ENCODE data around the gene PER3.
A peak's percentile ranks its signal among the peaks of the same experiment; 100 is the strongest.
"Not testable (repeated sequence)": the region's sequence is repeated elsewhere in the genome, so short reads cannot be mapped to it uniquely, and the experiment has no call there.

PER3 gene

GRCh38 chr1:7769673-7770412 lies 14.2 kb upstream of the PER3 start:
- Mint-ChIP-seq H3K27ac (no peak overlapping the region), H3K4me1 (peaks cover 31% of the 10 kb centered on the region), H3K27me3 (peaks cover 23% of the 10 kb centered on the region), H3K9me3 (no peaks in the 10 kb centered on the region), H3K4me3 (no peak overlapping the region)
- DNase-seq (no peak), ATAC-seq (no peak)

- H3K4me1 Mint-ChIP-seq: peaks cover 31% of the 10 kb centered on the region
- peaks cover 23% of the 10 kb centered on the region for H3K27me3 Mint-ChIP-seq
- DNase-seq: no peak
These were observed 13.5 kb upstream of the PER3 start for GRCh38 chr1:7770669-7770996.

GRCh38 chr1:7770997-7771822 lies 12.9 kb upstream of the PER3 start, which contains the start of gene VAMP3:
Gene VAMP3, plus strand, starts transcription at chr1:7771296. Its CDS starts 88 bp downstream, at chr1:7771384.
- Mint-ChIP-seq H3K4me1 (peaks cover 31% of the 10 kb centered on the region), H3K9me3 (no peaks in the 10 kb centered on the region), H3K4me3 (peak within 1 kb of the TSS; percentile 93 to 98), H3K27ac (peak within 1 kb of the TSS; percentile 91 to 93), H3K27me3 (peaks cover 22% of the 10 kb centered on the region)
- peak; percentile 97 for ATAC-seq
- peak; percentile 82 to 84 for DNase-seq

More at GRCh38 chr1:7770669-7770996, 13.5 kb upstream of the PER3 start:
- H3K27ac Mint-ChIP-seq: no peak overlapping the region
- peak; percentile 57 for ATAC-seq
- no peaks in the 10 kb centered on the region for H3K9me3 Mint-ChIP-seq
- peak overlapping the region; percentile 93 to 98 for H3K4me3 Mint-ChIP-seq

DNA sequence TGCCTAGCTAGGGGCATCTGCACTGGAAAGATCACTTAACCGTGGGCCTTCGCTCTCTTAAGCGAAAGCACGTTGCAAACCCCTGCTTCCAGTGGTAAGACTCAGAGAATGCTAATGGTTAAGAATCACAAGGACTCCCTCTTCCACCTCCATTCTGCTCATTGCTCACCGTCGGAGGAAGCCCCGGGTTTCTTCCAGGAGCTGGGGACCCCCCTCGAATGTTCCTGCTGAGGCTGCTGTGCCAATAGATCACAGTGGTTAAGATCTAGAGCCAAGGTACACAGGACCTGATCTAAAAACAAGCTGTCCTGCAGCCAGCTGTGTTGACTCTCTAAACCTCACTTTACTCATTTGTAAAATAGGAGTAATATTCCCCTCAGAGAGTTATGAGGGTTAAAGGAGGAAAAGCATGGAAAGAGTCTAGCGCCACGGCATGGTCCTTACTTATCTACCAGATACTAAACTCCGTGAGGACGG lies 12.2 kb upstream of the PER3 start:
- DNase-seq: no peak
- peak; percentile 13 for ATAC-seq
- peak overlapping the region; percentile 89 to 93 for H3K27ac Mint-ChIP-seq
- peak overlapping the region; percentile 93 to 98 for H3K4me3 Mint-ChIP-seq
- no peaks in the 10 kb centered on the region for H3K9me3 Mint-ChIP-seq
- peaks cover 15% of the 10 kb centered on the region for H3K27me3 Mint-ChIP-seq
- peaks cover 31% of the 10 kb centered on the region for H3K4me1 Mint-ChIP-seq

- ATAC-seq (no peak), DNase-seq (no peak)
- Mint-ChIP-seq H3K27ac (no peak overlapping the region), H3K27me3 (no peaks in the 10 kb centered on the region), H3K4me3 (no peak overlapping the region), H3K9me3 (no peaks in the 10 kb centered on the region), H3K4me1 (peaks cover 26% of the 10 kb centered on the region)
These were observed 6.5 kb upstream of the PER3 start for GRCh38 chr1:7777591-7777990.

DNA sequence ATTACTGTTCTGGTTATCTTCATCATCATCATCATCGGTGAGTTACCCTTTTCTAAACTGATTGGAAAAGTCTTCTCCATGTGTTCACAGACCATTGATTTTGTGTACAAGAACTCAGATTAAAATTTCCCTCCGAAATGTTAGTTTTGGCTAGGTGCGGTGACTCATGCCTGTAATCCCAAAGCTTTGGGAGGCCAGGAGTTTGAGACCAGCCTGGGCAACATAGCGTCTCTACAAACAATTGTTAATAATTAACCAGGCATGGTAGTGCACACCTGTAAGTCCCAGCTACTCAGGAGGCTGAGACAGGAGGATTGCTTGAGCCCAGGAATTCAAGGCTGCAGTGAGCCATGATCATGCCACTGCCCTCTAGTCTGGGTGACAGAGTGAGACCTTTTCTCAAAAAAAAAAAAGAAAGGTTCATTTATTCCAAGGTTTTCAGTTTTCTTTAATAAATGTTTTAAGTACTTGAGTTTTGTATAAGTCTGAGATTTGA lies 5.9 kb upstream of the PER3 start:
- DNase-seq: no peak
- Mint-ChIP-seq H3K27me3 (no peaks in the 10 kb centered on the region), H3K4me3 (no peak overlapping the region), H3K9me3 (no peaks in the 10 kb centered on the region), H3K4me1 (peaks cover 26% of the 10 kb centered on the region), H3K27ac (no peak overlapping the region)
- ATAC-seq: no peak

DNA sequence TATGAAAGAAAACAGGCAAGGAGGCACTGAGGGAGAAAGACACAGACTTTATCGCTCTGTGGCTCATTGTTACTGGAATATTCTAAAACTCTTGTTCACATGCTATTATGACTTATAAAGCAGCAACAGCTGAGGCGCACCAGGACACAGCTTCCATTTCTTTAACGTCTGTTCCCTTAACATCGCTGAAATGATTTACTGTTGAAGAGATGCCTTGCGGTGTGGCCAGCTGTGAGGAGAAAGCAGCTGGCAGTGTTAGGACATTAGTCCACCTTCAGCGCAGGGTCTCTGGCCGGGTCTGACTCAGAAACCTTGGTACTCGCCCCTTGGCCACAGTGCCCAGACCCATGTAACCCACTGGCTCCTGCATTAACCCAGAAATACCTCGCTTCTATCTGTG lies 3.1 kb upstream of the PER3 start:
- ATAC-seq: no peak
- H3K4me1 Mint-ChIP-seq: peaks cover 30% of the 10 kb centered on the region
- H3K4me3 Mint-ChIP-seq: no peak overlapping the region
- no peak overlapping the region for H3K27ac Mint-ChIP-seq
- H3K9me3 Mint-ChIP-seq: no peaks in the 10 kb centered on the region
- H3K27me3 Mint-ChIP-seq: no peaks in the 10 kb centered on the region
- no peak for DNase-seq

DNA sequence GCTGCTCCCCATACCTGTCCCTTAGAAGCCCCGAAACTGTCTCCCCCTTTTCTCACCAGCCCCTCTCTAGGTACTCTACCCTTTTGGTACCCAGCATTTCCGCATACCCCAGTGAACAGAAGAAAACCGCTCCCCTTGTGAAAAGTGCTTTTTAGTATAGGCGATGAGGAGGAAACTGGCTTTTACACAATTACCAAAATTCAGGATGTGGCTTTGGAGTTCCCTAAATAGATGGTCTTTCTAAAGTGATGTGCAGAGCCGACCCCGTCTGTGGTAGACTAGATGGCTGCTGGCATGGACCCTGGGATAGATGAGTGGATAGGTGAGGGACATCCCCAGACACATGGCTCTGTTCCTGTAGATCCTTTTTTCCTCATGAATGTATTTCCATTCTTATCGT lies 2.6 kb upstream of the PER3 start:
- Mint-ChIP-seq H3K4me3 (peak overlapping the region in 1 of 2 donors; percentile 10), H3K27ac (no peak overlapping the region), H3K27me3 (no peaks in the 10 kb centered on the region), H3K9me3 (no peaks in the 10 kb centered on the region), H3K4me1 (peaks cover 30% of the 10 kb centered on the region)
- ATAC-seq (no peak), DNase-seq (no peak)

DNA sequence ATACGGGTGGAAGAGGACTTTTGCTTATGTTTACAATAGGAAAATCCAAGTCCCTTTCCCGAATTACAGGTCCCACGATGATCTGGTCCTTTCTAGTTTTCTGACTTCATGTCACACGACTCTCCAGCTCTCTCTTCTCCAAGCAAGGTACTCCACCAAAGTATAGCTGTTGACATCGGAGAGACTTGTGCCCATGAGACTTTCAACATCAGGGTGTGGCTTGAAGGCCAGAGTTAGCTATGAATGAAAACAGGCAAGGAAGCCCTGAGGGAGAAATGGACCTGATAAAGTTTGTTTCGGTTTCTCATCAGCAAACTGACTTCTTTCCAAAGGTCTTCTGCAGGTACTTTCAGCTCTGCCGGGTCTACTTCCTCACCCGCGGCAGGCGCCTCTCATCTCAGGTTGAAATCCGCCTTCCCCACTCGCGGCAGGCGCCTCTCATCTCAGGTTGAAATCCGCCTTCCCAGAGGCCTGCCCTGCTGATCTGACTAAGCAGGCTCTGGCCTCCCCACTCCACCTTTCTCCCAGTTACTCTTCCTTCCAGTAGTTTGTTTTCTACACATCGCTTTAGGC lies 2.1 kb upstream of the PER3 start:
- Mint-ChIP-seq H3K4me3 (peak overlapping the region; percentile 57 to 68), H3K27ac (no peak overlapping the region), H3K9me3 (no peaks in the 10 kb centered on the region), H3K4me1 (peaks cover 30% of the 10 kb centered on the region), H3K27me3 (no peaks in the 10 kb centered on the region)
- ATAC-seq (no peak), DNase-seq (no peak)

GRCh38 chr1:7783178-7783711 lies 846 bp upstream of the PER3 start:
- H3K27ac Mint-ChIP-seq: peak overlapping the region; percentile 12 to 13
- no peaks in the 10 kb centered on the region for H3K9me3 Mint-ChIP-seq
- peak in 1 of 2 donors; percentile 24 for DNase-seq
- H3K4me1 Mint-ChIP-seq: peaks cover 35% of the 10 kb centered on the region
- ATAC-seq: peak; percentile 25
- H3K27me3 Mint-ChIP-seq: no peaks in the 10 kb centered on the region
- H3K4me3 Mint-ChIP-seq: peak overlapping the region; percentile 68

GRCh38 chr1:7784492-7785071 lies 491 bp downstream of the PER3 start:
- Mint-ChIP-seq H3K9me3 (peaks cover 2 to 4% of the 10 kb centered on the region in 2 donors), H3K4me1 (peaks cover 35% of the 10 kb centered on the region), H3K27me3 (no peaks in the 10 kb centered on the region), H3K27ac (no peak overlapping the region), H3K4me3 (peak overlapping the region; percentile 6 to 31)
- DNase-seq (no peak), ATAC-seq (no peak)

- H3K27ac Mint-ChIP-seq: no peak overlapping the region
- no peak for DNase-seq
- no peaks in the 10 kb centered on the region for H3K27me3 Mint-ChIP-seq
- H3K4me1 Mint-ChIP-seq: peaks cover 35% of the 10 kb centered on the region
- no peak for ATAC-seq
- H3K9me3 Mint-ChIP-seq: peaks cover 8 to 9% of the 10 kb centered on the region in 2 donors
- peak overlapping the region in 1 of 2 donors; percentile 6 for H3K4me3 Mint-ChIP-seq
These were observed 1.0 kb downstream of the PER3 start for GRCh38 chr1:7785108-7785507.

- no peak overlapping the region for H3K27ac Mint-ChIP-seq
- peaks cover 19 to 21% of the 10 kb centered on the region in 2 donors for H3K9me3 Mint-ChIP-seq
- no peaks in the 10 kb centered on the region for H3K27me3 Mint-ChIP-seq
- no peak for ATAC-seq
- H3K4me3 Mint-ChIP-seq: no peak overlapping the region
- H3K4me1 Mint-ChIP-seq: peaks cover 27% of the 10 kb centered on the region
- no peak for DNase-seq
These were observed 2.7 kb downstream of the PER3 start for GRCh38 chr1:7786795-7787194.

DNA sequence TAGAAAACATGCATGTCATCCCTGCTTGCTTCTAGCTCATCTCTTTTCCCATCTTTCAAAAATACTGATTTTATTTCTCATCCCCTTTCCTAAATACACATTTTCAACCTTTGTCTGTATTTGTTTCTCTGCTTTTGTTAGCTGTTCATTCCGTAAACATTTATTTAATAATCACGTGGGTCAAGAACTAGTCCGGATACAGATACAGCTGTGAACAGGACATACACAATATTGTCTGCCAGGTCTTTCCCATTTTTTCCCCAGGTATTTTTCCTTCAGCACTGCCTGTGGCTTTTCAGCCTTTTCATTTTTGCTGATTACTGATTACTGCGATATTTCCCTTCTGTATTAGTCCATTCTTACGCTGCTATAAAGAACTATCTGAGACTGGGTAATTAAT lies 5.7 kb downstream of the PER3 start:
- H3K27ac Mint-ChIP-seq: no peak overlapping the region
- DNase-seq (no peak), ATAC-seq (no peak)
- peaks cover 22 to 24% of the 10 kb centered on the region in 2 donors for H3K9me3 Mint-ChIP-seq
- H3K27me3 Mint-ChIP-seq: no peaks in the 10 kb centered on the region
- H3K4me3 Mint-ChIP-seq: no peak overlapping the region
- peaks cover 11% of the 10 kb centered on the region for H3K4me1 Mint-ChIP-seq

- H3K27me3 Mint-ChIP-seq, H3K4me1 Mint-ChIP-seq, ATAC-seq, H3K27ac Mint-ChIP-seq, H3K4me3 Mint-ChIP-seq, DNase-seq: not testable (repeated sequence)
- peaks cover 22 to 24% of the 10 kb centered on the region in 2 donors for H3K9me3 Mint-ChIP-seq
These were observed 6.9 kb downstream of the PER3 start for GRCh38 chr1:7791027-7791426.
